ENCODE results near the gene ACTC1. TPM values are rescaled to one million over a fixed set of nuclear protein-coding genes. Genes with fewer than 3 reads are reported as not detected.
A peak's percentile ranks its signal among the peaks of the same experiment; 100 is the strongest.

Gene ACTC1
- total RNA-seq, 1 donor from 2014 or later: 3.5 TPM

GRCh38 chr15:34799149-34800101 lies 4.1 kb upstream of the ACTC1 start:
- Mint-ChIP-seq H3K4me3 (ENCODE audit: low read depth) (no peak overlapping the region), H3K4me1 (ENCODE audit: low read depth) (no peaks in the 10 kb centered on the region), H3K27me3 (peaks cover 48% of the 10 kb centered on the region), H3K9me3 (ENCODE audit: low read depth) (no peaks in the 10 kb centered on the region), H3K36me3 (ENCODE audit: insufficient read depth) (no peaks in the 10 kb centered on the region), H3K27ac (peak overlapping the region; percentile 73)
- no peak for TF ChIP-seq CTCF (IDR thresholded peaks at IDR 0.05; ENCODE audit: unreplicated experiment)
- no peak for DNase-seq (ENCODE audit: low spot score, unreplicated experiment)

GRCh38 chr15:34796847-34797435 lies 1.6 kb upstream of the ACTC1 start:
- DNase-seq (ENCODE audit: low spot score, unreplicated experiment): no peak
- no peak overlapping the region for H3K27ac Mint-ChIP-seq
- H3K4me1 Mint-ChIP-seq (ENCODE audit: low read depth): peaks cover 2% of the 10 kb centered on the region
- no peaks in the 10 kb centered on the region for H3K36me3 Mint-ChIP-seq (ENCODE audit: insufficient read depth)
- H3K9me3 Mint-ChIP-seq (ENCODE audit: low read depth): no peaks in the 10 kb centered on the region
- TF ChIP-seq CTCF (IDR thresholded peaks at IDR 0.05; ENCODE audit: unreplicated experiment): no peak
- H3K4me3 Mint-ChIP-seq (ENCODE audit: low read depth): no peak overlapping the region
- peaks cover 69% of the 10 kb centered on the region for H3K27me3 Mint-ChIP-seq

DNA sequence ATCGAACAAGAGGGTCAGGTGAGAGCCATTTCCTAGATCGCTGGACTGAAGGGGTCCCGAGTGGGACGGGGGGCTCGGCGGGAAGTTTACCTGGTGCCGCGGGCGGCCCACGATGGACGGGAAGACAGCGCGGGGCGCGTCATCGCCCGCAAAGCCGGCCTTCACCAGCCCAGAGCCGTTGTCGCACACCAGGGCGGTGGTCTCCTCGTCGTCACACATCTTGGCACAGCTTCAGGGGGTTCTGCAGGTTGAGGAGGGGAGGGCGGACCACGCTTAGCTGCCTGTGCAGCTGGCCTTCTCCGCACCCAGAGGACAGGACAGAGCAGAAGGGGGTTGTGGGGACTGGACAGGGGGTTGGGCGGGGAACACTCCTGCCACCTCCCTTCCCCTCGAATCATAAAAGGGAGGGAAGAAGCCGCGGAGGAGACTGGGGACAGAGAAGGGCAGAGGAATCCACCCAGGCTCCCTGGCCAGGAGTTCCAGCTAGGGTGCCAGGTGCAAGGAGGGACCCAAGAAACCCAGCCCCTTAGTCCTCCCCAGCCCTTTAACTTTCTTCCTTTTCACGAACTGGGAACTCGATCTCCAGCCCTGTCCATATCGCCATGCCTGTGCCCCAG lies 651 bp downstream of the ACTC1 start:
- Mint-ChIP-seq H3K36me3 (ENCODE audit: insufficient read depth) (no peaks in the 10 kb centered on the region), H3K27me3 (peaks cover 69% of the 10 kb centered on the region), H3K4me3 (ENCODE audit: low read depth) (peak overlapping the region; percentile 56), H3K9me3 (ENCODE audit: low read depth) (no peaks in the 10 kb centered on the region), H3K4me1 (ENCODE audit: low read depth) (peaks cover 2% of the 10 kb centered on the region), H3K27ac (no peak overlapping the region)
- DNase-seq (ENCODE audit: low spot score, unreplicated experiment): no peak
- TF ChIP-seq CTCF (IDR thresholded peaks at IDR 0.05; ENCODE audit: unreplicated experiment): no peak

DNA sequence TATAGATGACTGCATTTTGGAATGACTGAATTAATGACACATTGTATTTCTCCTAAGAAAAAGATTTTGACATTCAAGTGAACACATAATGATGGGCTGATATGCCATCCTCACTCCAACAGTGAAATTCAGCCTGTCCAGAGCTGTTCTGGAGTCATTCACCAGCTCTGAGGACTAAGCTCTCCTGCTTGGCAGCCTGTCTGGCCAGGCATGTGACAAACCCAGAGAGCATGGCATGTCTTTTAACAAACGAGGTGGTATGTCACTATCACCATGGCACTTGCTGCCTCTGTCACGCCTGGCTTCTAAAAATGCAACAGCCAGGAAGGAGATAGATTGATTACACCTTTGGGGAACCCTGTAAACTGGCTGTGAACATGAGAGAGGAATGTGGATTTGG lies 1.4 kb downstream of the ACTC1 start:
- H3K36me3 Mint-ChIP-seq (ENCODE audit: insufficient read depth): no peaks in the 10 kb centered on the region
- DNase-seq (ENCODE audit: low spot score, unreplicated experiment): no peak
- H3K4me3 Mint-ChIP-seq (ENCODE audit: low read depth): peak overlapping the region; percentile 11
- no peak overlapping the region for H3K27ac Mint-ChIP-seq
- peaks cover 66% of the 10 kb centered on the region for H3K27me3 Mint-ChIP-seq
- no peaks in the 10 kb centered on the region for H3K9me3 Mint-ChIP-seq (ENCODE audit: low read depth)
- no peak for TF ChIP-seq CTCF (IDR thresholded peaks at IDR 0.05; ENCODE audit: unreplicated experiment)
- H3K4me1 Mint-ChIP-seq (ENCODE audit: low read depth): peaks cover 2% of the 10 kb centered on the region

GRCh38 chr15:34793071-34793470 lies 2.3 kb downstream of the ACTC1 start:
- no peak for TF ChIP-seq CTCF (IDR thresholded peaks at IDR 0.05; ENCODE audit: unreplicated experiment)

More at GRCh38 chr15:34793071-34793470, 2.3 kb downstream of the ACTC1 start:
- no peak overlapping the region for H3K4me3 Mint-ChIP-seq (ENCODE audit: low read depth)
- peaks cover 65% of the 10 kb centered on the region for H3K27me3 Mint-ChIP-seq
- no peak for DNase-seq (ENCODE audit: low spot score, unreplicated experiment)
- H3K4me1 Mint-ChIP-seq (ENCODE audit: low read depth): peaks cover 2% of the 10 kb centered on the region
- H3K9me3 Mint-ChIP-seq (ENCODE audit: low read depth): no peaks in the 10 kb centered on the region
- H3K27ac Mint-ChIP-seq: no peak overlapping the region
- no peaks in the 10 kb centered on the region for H3K36me3 Mint-ChIP-seq (ENCODE audit: insufficient read depth)

All from progenitor cell of endocrine pancreas (in vitro differentiated cells).